Stomach smooth muscle (tissue), 2 donors: ENCODE results near the gene SPOPL.
A peak's percentile ranks its signal among the peaks of the same experiment; 100 is the strongest.
"Not testable (repeated sequence)": the region's sequence is repeated elsewhere in the genome, so short reads cannot be mapped to it uniquely, and the experiment has no call there.

ENCODE experiments used
- H3K27ac ChIP-seq: one replicate; pipeline ENCODE4 v1.7.0; 2013; ENCODE audit warnings: mild to moderate bottlenecking, low read length, inconsistent platforms
- H3K27me3 ChIP-seq, 2 donors: one replicate each; pipeline ENCODE4 v1.7.0; 2013; ENCODE audit warnings: low read length in 2 of 2; ENCODE audit not compliant: insufficient read depth in 2 of 2, control insufficient read depth in 1 of 2
- H3K36me3 ChIP-seq, 2 donors: one replicate each; pipeline ENCODE4 v1.7.0; 2013; ENCODE audit warnings: low read length in 2 of 2; ENCODE audit not compliant: control insufficient read depth in 2 of 2, insufficient read depth in 2 of 2
- H3K4me1 ChIP-seq: one replicate; pipeline ENCODE4 v1.7.0; 2013; ENCODE audit warnings: low read length; ENCODE audit not compliant: control insufficient read depth, insufficient read depth
- H3K4me3 ChIP-seq, 2 donors: one replicate each; pipeline ENCODE4 v1.7.0; 2013; ENCODE audit warnings: low read length in 2 of 2
- H3K9ac ChIP-seq, 2 donors: one replicate each; pipeline ENCODE4 v1.7.0; 2013; ENCODE audit warnings: low read length in 2 of 2, mild to moderate bottlenecking in 1 of 2
- H3K9me3 ChIP-seq, 2 donors: one replicate each; pipeline ENCODE4 v1.7.0; 2013; ENCODE audit warnings: low read length in 2 of 2; ENCODE audit not compliant: control insufficient read depth in 2 of 2
- donor health status: healthy.
- donor health status: Pancreatic carcinoma.

SPOPL gene

DNA sequence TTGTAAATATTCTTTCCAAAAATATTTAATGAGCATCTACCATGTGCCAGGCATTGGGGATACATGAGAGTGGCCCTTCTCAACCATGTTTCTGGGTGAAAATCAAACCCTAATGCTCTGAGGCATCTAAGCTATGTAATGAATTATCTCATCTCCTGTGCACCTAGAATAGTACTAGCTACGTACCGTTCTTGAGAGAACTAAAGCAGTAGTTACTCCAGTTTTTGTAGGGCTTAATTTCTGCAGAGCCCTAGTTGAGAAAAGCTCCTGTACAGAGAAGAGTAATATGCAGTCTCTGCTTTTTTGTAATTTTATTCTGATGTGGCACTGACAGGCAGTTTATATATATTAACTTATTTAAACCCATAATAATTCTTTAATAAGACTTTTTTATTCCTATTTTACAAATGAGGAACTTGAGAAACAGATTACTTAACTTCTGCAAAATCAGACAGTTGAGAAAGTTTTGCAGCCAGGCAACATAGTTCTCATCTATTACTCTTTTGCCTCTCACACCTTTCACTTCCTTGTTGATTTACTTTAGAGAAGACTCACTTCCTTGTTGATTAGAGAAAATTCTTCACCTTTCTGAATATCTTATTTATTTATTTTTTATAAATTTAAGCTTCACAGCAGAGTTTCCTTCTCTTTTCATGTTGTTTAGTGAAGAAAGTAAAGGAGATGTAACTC lies 3.1 kb downstream of the SPOPL start:
- no peaks in the 10 kb centered on the region for H3K36me3 ChIP-seq
- no peak overlapping the region for H3K27ac ChIP-seq
- no peaks in the 10 kb centered on the region for H3K9me3 ChIP-seq
- no peak overlapping the region for H3K9ac ChIP-seq
- peaks cover 12% of the 10 kb centered on the region for H3K4me1 ChIP-seq
- peak overlapping the region in 1 of 2 donors; percentile 79 for H3K4me3 ChIP-seq
- no peaks in the 10 kb centered on the region for H3K27me3 ChIP-seq

DNA sequence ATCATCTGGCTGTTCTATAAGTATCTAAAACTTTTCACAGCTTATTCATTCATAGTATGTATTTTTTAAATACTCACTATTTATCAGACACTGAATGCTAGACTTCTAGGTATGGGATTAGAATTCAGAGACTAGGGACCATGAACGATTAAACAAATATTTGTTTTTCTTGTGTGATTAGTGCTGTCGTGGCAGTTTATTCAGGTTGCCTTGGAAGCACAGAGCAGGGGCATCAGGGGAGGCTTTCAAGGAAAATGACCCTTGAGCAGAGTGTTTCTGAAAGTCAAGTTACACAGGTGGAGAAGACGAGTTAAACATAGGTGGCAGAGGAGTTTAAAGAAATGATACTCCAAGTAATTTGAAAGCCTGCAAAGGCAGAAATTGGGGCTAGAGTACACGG lies 5.7 kb downstream of the SPOPL start:
- Histone ChIP-seq H3K4me1 (peaks cover 3% of the 10 kb centered on the region), H3K9ac (no peak overlapping the region), H3K9me3 (no peaks in the 10 kb centered on the region), H3K27me3 (no peaks in the 10 kb centered on the region), H3K36me3 (no peaks in the 10 kb centered on the region), H3K27ac (no peak overlapping the region), H3K4me3 (no peak overlapping the region)

DNA sequence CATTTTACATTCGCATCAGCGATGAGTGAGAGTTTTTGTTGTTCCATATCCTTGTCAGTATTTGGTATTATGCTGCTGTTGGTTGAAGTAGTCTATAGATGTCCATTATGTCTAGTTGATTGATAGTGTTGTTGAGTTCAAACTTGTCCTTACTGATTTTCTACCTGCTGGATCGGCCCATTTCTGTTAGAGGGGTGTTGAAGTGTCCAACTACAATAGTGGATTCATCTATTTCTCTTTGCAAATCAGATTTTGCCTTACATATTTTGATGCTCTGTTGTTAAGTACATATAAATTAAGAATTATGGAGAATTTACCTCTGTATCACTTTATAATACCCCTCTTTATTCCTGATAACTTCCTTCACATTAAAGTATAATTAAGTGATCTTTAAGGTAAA lies 8.7 kb downstream of the SPOPL start:
- H3K9ac ChIP-seq, result no peak overlapping the region
- no peaks in the 10 kb centered on the region for H3K27me3 ChIP-seq
- H3K36me3 ChIP-seq, result no peaks in the 10 kb centered on the region
- no peak overlapping the region for H3K4me3 ChIP-seq
- no peak overlapping the region for H3K27ac ChIP-seq
- no peaks in the 10 kb centered on the region for H3K4me1 ChIP-seq
- no peaks in the 10 kb centered on the region for H3K9me3 ChIP-seq

DNA sequence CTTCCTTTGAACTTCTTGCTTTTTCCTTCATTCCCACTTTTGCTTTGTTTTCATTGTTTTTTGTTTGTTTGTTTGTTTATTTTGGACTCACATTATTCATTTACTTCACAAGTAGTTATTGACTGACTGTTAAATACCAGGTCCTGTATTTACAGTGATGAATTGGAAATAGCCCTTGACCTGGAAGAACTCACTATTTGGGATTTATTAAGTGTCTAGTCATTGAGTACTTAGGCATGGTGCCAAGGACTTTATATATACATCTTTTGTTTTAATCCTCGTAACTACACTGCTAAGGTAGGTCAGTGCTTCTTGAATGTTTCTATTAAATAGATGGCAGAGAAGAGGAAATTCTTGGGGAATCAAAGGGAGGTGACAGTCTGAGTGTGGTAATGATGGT lies 11.1 kb downstream of the SPOPL start:
- Histone ChIP-seq H3K4me1 (no peaks in the 10 kb centered on the region), H3K27me3 (no peaks in the 10 kb centered on the region), H3K9ac (no peak overlapping the region), H3K36me3 (no peaks in the 10 kb centered on the region), H3K9me3 (no peaks in the 10 kb centered on the region), H3K27ac (no peak overlapping the region), H3K4me3 (no peak overlapping the region)

DNA sequence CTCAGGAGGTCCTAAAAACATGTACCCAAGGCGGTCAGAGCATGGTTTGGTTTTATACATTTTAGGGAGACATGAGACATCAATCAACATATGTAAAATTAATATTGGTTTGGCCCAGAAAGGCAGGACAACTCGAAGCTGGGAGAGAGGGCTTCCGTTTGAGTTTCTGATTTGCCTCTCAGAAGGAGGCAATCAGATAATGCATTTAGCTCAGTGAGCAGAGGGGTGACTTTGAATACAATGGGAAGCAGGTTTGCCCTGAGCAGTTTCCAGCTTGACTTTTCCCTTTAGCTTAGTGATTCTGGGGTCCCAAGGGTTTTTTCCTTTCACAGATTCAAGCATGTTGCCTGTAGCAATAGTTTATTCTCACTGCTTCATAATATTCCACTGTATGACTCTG lies 12.6 kb downstream of the SPOPL start:
- Histone ChIP-seq H3K27ac (no peak overlapping the region), H3K9me3 (no peaks in the 10 kb centered on the region), H3K9ac (no peak overlapping the region), H3K4me1 (no peaks in the 10 kb centered on the region), H3K36me3 (no peaks in the 10 kb centered on the region), H3K4me3 (no peak overlapping the region), H3K27me3 (no peaks in the 10 kb centered on the region)

DNA sequence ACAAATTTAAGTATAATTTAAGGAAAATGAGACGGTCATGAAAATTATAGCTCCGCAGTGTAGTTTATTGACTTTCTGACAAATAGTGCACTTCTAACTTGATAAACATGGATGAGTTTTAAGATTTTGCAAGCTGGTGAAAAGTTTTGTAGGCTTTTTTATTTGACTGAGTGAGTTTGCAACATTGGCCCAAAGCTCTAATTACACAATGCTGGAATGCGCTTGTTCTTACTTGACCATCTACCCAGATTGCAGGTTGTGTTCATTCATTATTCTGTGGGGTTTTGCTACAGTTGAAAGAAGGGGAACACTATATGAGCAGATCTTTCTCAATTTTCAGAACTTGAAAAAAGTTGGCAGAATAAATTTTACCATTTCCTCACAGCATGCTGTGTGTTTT lies 13.5 kb downstream of the SPOPL start:
- Histone ChIP-seq H3K27me3 (no peaks in the 10 kb centered on the region), H3K4me3 (no peak overlapping the region), H3K27ac (no peak overlapping the region), H3K36me3 (no peaks in the 10 kb centered on the region), H3K9me3 (no peaks in the 10 kb centered on the region), H3K4me1 (no peaks in the 10 kb centered on the region), H3K9ac (no peak overlapping the region)

DNA sequence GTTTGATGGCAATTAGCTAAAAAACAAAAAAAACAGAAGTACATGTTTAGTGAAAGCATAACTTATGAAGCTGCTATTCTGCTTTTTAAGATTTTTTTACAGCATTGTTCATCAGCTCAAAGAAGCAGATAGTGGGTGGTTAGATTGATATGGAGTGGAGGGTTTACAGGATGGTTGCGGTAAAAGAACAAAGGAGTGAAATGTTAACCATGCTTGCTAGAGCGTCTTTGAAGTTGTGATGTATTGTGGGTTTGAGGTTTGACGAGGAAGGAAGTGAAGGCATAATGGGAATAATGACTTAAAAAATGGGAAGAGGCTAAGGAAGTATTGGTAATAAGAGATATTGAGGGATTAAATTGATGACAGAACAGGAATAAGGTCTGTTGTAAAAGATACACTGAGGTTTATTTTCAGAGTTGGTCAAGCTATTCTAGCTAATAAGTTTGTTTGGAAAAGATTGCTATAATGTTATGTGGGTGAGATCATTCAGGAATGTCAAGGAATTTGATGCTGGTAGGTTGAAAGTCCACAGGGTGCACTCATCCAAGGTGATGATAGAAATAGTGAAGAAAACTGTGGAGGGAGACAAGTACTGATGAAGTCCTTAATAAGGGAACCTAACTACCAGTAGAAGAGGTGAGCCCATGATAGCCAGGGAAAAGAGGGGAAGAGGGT lies 14.6 kb downstream of the SPOPL start:
- no peaks in the 10 kb centered on the region for H3K36me3 ChIP-seq
- H3K4me1 ChIP-seq, result no peaks in the 10 kb centered on the region

DNA sequence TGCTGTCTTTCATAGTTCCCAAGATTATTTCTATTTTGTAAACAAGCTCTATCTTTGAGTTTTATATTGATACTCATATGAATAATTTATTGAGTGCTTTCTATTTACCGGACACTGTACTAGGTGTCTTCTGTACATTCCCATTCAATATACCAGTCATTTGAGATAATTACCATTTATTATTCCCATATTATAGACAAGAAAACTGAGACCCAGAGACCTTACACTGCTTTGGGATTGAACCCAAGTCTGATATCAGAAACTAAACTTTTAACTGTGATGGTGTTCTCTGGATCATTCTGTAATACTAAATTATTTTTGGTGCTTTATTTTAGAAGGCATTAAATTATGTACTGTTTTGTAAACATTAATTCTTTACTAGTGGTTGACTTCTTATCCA lies 17.3 kb downstream of the SPOPL start:
- no peak overlapping the region for H3K4me3 ChIP-seq
- no peak overlapping the region for H3K9ac ChIP-seq
- no peak overlapping the region for H3K27ac ChIP-seq
- no peaks in the 10 kb centered on the region for H3K9me3 ChIP-seq
- H3K27me3 ChIP-seq, result no peaks in the 10 kb centered on the region
- no peaks in the 10 kb centered on the region for H3K4me1 ChIP-seq
- no peaks in the 10 kb centered on the region for H3K36me3 ChIP-seq

More for the DNA sequence above, 14.6 kb downstream of the SPOPL start:
- H3K9ac ChIP-seq, result no peak overlapping the region
- no peaks in the 10 kb centered on the region for H3K9me3 ChIP-seq
- no peak overlapping the region for H3K4me3 ChIP-seq
- no peak overlapping the region for H3K27ac ChIP-seq
- H3K27me3 ChIP-seq, result no peaks in the 10 kb centered on the region

DNA sequence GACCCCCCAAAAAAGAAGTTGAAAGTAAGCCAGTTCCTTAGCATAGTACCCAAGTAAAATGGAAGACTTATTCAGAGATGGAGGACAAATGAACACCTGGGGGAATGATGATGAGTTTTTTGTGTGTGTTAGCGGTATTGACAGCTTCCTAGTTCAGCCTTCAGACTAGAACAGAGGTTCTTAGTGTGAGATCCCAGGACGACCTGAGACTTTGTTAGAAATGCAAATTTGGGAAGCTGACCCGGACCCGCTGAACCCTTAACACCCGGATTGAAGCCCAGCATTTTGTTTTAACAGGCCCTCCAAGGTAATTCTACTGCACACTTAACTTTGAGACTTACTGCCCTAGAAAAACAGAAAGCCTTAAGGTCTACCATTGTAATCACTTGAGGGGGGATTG lies 20.3 kb downstream of the SPOPL start:
- Histone ChIP-seq H3K36me3 (no peaks in the 10 kb centered on the region), H3K4me1 (no peaks in the 10 kb centered on the region), H3K27me3 (no peaks in the 10 kb centered on the region)

DNA sequence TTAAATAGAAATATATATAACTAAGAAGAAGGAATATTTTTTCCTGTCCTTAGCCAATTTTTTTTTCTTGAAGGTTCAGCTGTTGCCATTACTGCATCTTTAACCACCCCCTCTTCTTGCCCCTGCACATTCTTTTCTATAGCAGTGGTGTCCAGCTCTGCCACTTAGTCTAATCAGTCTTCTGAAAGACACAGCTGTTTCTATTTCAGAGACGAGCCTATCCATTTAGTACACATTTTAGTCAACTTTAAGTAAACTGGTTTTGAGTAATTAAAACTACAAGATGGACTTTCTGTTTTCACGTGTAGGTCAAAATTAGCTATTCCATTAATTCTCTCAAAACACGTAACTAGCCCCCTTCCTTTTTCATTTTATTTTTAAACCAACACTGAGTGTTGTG lies 21.0 kb downstream of the SPOPL start:
- H3K4me1 ChIP-seq, result no peaks in the 10 kb centered on the region
- no peak overlapping the region for H3K4me3 ChIP-seq

More for the DNA sequence above, 20.3 kb downstream of the SPOPL start:
- Histone ChIP-seq H3K9ac (no peak overlapping the region), H3K27ac (no peak overlapping the region), H3K4me3 (no peak overlapping the region), H3K9me3 (no peaks in the 10 kb centered on the region)

DNA sequence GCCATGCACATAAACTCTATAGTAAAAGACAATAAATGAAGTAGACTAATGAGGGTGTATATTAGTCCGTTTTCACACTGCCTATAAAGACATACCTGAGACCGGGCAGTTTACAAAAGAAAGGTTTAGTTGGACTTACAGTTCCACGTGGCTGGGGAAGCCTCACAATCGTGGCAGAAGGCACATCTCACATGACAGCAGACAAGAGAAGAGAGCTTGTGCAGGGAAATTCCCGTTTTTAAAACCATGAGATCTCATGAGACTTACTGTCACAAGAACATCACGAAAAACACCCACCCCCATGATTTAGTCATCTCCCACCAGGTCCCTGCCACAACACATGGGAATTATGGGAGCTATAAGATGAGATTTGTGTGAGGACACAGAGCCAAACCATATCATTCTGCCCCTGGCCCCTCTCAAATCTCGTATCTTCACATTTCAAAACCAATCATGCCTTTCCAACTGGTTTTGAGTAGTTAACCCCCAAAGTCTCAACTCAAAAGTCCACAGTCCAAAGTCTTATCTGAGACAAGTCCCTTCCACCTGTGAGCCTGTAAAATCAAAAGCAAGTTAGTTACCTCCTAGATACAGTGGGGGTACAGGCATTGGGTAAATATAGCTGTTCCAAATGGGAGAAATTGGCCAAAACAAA lies 21.6 kb downstream of the SPOPL start:
- H3K36me3 ChIP-seq, H3K4me1 ChIP-seq, H3K27ac ChIP-seq, H3K9ac ChIP-seq, H3K27me3 ChIP-seq, H3K9me3 ChIP-seq, H3K4me3 ChIP-seq: not testable (repeated sequence)

More for the DNA sequence above, 21.0 kb downstream of the SPOPL start:
- Histone ChIP-seq H3K27ac (no peak overlapping the region), H3K9me3 (no peaks in the 10 kb centered on the region), H3K9ac (no peak overlapping the region), H3K36me3 (no peaks in the 10 kb centered on the region), H3K27me3 (no peaks in the 10 kb centered on the region)
